Measurements from ENCODE around the gene ZC3H7B.

- peak; percentile 84 for TF ChIP-seq POLR2A (IDR thresholded peaks at IDR 0.05)
- TF ChIP-seq CTCF (IDR thresholded peaks at IDR 0.05) = peak in 3 of 5 experiments; percentile 10 to 58 (median 36)
Measured at GRCh38 chr22:41285820-41286638, 15.3 kb upstream of the ZC3H7B start, which contains the start of gene RANGAP1.
